ENCODE data around the gene PPP2R3A.

GRCh38 chr3:136152176-136152843 lies 186.8 kb downstream of the PPP2R3A start:
- no peak for TF ChIP-seq CTCF (IDR thresholded peaks at IDR 0.05)
- TF ChIP-seq POLR2A (IDR thresholded peaks at IDR 0.05): no peak

All from body of pancreas (tissue), 4 donors.